ENCODE data around the gene TRIM49D2. TPM values are rescaled to one million over a fixed set of nuclear protein-coding genes. Genes with fewer than 3 reads are reported as not detected.
A peak's percentile ranks its signal among the peaks of the same experiment; 100 is the strongest.
"Not testable (repeated sequence)": the region's sequence is repeated elsewhere in the genome, so short reads cannot be mapped to it uniquely, and the experiment has no call there.

Gene TRIM49D2
- total RNA-seq = not detected

- H3K4me3 ChIP-seq; H3K36me3 ChIP-seq; H3K27ac ChIP-seq; H3K4me1 ChIP-seq; DNase-seq (ENCODE audit: low spot score in 2 of 2); H3K27me3 ChIP-seq; intact Hi-C loops (cut with DNase I); H3K9me3 ChIP-seq: not testable (repeated sequence)
These were observed at the start of gene TRIM49D2 for GRCh38 chr11:89923764-89924163. TSS of gene TRIM49D2 (plus strand) at chr11:89924064. CDS start at chr11:89926762, 2,698 bp downstream.

- H3K27ac ChIP-seq; intact Hi-C loops (cut with DNase I); H3K4me3 ChIP-seq; H3K36me3 ChIP-seq; H3K27me3 ChIP-seq; DNase-seq (ENCODE audit: low spot score in 2 of 2); H3K9me3 ChIP-seq; H3K4me1 ChIP-seq: not testable (repeated sequence)
These were observed 46.4 kb upstream of the TRIM49D2 start for GRCh38 chr11:89877511-89877910.

- H3K4me1 ChIP-seq; H3K4me3 ChIP-seq; H3K27me3 ChIP-seq; H3K36me3 ChIP-seq; DNase-seq (ENCODE audit: low spot score in 2 of 2); H3K9me3 ChIP-seq; intact Hi-C loops (cut with DNase I); H3K27ac ChIP-seq: not testable (repeated sequence)
These were observed 30.6 kb upstream of the TRIM49D2 start for GRCh38 chr11:89893245-89893644.

- H3K9me3 ChIP-seq; H3K4me3 ChIP-seq; H3K27ac ChIP-seq; H3K27me3 ChIP-seq; DNase-seq (ENCODE audit: low spot score in 2 of 2); H3K4me1 ChIP-seq; intact Hi-C loops (cut with DNase I); H3K36me3 ChIP-seq: not testable (repeated sequence)
These were observed 23.1 kb upstream of the TRIM49D2 start for GRCh38 chr11:89900809-89901208.

- no peak for DNase-seq (ENCODE audit: low spot score in 2 of 2)
- no peak within 1 kb of the TSS for H3K27ac ChIP-seq
These were observed 1.6 kb upstream of the TRIM49D2 start, which contains the start of gene TRIM49D1 for GRCh38 chr11:89922195-89922660. TSS of gene TRIM49D1 (minus strand) at chr11:89922245. CDS start at chr11:89917710, 4,535 bp downstream.

GRCh38 chr11:89960833-89961232 is 37.0 kb downstream of the TRIM49D2 start:
- H3K4me1 ChIP-seq; H3K36me3 ChIP-seq; H3K9me3 ChIP-seq; H3K4me3 ChIP-seq; H3K27me3 ChIP-seq; H3K27ac ChIP-seq; intact Hi-C loops (cut with DNase I): not testable (repeated sequence)
- DNase-seq (ENCODE audit: low spot score in 2 of 2) = peak in 1 of 2 donors; percentile 21

More at GRCh38 chr11:89922195-89922660, 1.6 kb upstream of the TRIM49D2 start, which contains the start of gene TRIM49D1:
- intact Hi-C loops (cut with DNase I) = no loop called here
- Histone ChIP-seq H3K4me1 (no peaks in the 10 kb centered on the region), H3K9me3 (no peaks in the 10 kb centered on the region), H3K27me3 (no peaks in the 10 kb centered on the region), H3K36me3 (no peaks in the 10 kb centered on the region), H3K4me3 (no peak within 1 kb of the TSS)
- TF ChIP-seq CTCF (IDR thresholded peaks at IDR 0.05) = no peak

GRCh38 chr11:89965737-89966136 is 41.9 kb downstream of the TRIM49D2 start, which contains the start of gene TRIM64:
TSS of gene TRIM64 (plus strand) at chr11:89966037. CDS start at chr11:89968504, 2,467 bp downstream.
- H3K36me3 ChIP-seq; H3K27ac ChIP-seq; H3K4me3 ChIP-seq; DNase-seq (ENCODE audit: low spot score in 2 of 2); H3K9me3 ChIP-seq; intact Hi-C loops (cut with DNase I); H3K4me1 ChIP-seq; H3K27me3 ChIP-seq: not testable (repeated sequence)

Other genes starting within 250 kb of the TRIM49D2 start
- not detected for gene TRIM77, start 213.8 kb upstream of the TRIM49D2 start, total RNA-seq
- not detected for gene TRIM49, start 115.5 kb upstream of the TRIM49D2 start, total RNA-seq
- gene TRIM64B, start 45.6 kb upstream of the TRIM49D2 start, total RNA-seq = not detected
- not detected for gene TRIM49D1, start 1.8 kb upstream of the TRIM49D2 start, total RNA-seq
- not detected for gene TRIM64, start 42.0 kb downstream of the TRIM49D2 start, total RNA-seq
- not detected for gene TRIM49C, start 107.0 kb downstream of the TRIM49D2 start, total RNA-seq
- gene UBTFL1, start 161.9 kb downstream of the TRIM49D2 start, total RNA-seq = not detected
- not detected for gene NAALAD2, start 210.6 kb downstream of the TRIM49D2 start, total RNA-seq